Gastroesophageal sphincter (tissue), 3 donors: ENCODE results near the gene POTEJ.
"Not testable (repeated sequence)": the region's sequence is repeated elsewhere in the genome, so short reads cannot be mapped to it uniquely, and the experiment has no call there.

Experiments
- POLR2A ChIP-seq, 2 donors: fragments of 450-650 bp; IDR thresholded peaks; one replicate each; pipeline ENCODE4 v1.6.1; 2017; ENCODE audit warnings: antibody characterized with exemption in 2 of 2, mild to moderate bottlenecking in 2 of 2, moderate library complexity in 1 of 2
- TF ChIP-seq, protein P1 (sequence below), 4 experiments: fragments of 200-600 bp in 2 of 4; fragments of 450-650 bp in 2 of 4; sonication (generic) in 1 of 4; IDR thresholded peaks; one replicate each; pipeline ENCODE4 v1.5.1; 2017 to 2019; ENCODE audit warnings: antibody characterized with exemption in 4 of 4, mild to moderate bottlenecking in 2 of 4, moderate library complexity in 2 of 4

DNA sequence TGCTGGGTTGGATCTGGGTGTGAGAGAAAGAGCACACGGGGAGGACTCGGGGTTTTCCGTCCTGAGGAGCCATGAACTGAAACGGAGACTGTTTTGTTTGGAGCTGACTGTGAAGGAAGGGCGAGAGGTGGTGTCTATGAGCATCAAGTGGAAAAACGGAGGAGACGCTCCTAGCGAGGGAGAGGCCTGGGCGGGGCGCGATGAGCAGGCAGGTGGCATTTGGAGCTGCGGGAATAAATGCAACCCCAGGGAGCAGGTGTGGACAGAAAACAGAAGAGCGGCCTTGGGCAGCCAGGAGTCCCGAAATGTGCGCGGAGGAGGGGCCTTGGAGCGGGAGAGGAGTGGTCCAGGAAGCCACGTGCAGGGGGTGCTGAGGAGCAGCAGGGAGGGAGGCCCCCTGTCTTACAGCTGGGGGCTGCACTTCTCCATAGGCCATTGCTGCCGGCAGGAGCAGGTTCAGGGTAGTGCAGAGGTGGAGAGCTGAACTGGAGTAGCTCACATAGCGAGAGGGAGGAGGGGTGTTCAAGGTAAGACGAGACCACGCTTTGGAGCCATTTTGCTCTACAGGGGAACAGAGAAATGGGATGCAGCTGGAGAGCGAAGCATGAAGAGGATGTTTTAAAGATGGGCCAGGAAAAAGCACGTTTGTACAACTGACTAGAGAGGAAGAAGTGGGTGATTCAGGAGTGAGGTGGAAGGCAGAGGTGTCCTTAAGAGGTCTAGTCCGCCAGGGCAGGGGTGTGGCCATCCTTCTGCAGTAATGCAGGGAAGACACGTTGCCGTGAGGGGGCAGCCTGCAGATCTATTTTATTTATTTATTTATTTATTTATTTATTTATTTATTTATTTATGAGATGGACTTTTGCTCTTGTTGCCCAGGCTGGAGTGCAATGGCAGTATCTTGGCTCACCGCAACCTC, 2.0 kb upstream of the POTEJ start:
- TF ChIP-seq POLR2A (IDR thresholded peaks at IDR 0.05): not testable (repeated sequence)
- TF ChIP-seq, protein P1, sequence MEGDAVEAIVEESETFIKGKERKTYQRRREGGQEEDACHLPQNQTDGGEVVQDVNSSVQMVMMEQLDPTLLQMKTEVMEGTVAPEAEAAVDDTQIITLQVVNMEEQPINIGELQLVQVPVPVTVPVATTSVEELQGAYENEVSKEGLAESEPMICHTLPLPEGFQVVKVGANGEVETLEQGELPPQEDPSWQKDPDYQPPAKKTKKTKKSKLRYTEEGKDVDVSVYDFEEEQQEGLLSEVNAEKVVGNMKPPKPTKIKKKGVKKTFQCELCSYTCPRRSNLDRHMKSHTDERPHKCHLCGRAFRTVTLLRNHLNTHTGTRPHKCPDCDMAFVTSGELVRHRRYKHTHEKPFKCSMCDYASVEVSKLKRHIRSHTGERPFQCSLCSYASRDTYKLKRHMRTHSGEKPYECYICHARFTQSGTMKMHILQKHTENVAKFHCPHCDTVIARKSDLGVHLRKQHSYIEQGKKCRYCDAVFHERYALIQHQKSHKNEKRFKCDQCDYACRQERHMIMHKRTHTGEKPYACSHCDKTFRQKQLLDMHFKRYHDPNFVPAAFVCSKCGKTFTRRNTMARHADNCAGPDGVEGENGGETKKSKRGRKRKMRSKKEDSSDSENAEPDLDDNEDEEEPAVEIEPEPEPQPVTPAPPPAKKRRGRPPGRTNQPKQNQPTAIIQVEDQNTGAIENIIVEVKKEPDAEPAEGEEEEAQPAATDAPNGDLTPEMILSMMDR (IDR thresholded peaks at IDR 0.05): not testable (repeated sequence)
